ENCODE measurements around the gene ACTL10.

Gene ACTL10

GRCh38 chr20:33677991-33678702 lies 11.4 kb downstream of the ACTL10 start:
- no peak for DNase-seq

GRCh38 chr20:33679758-33680485 lies 13.2 kb downstream of the ACTL10 start:
- peak; percentile 59 for DNase-seq

GRCh38 chr20:33680686-33681085 lies 13.9 kb downstream of the ACTL10 start:
- no peak for DNase-seq

GRCh38 chr20:33681288-33681687 lies 14.5 kb downstream of the ACTL10 start:
- no peak for DNase-seq

GRCh38 chr20:33681728-33682353 lies 15.1 kb downstream of the ACTL10 start:
- DNase-seq: no peak

- no peak for DNase-seq
These were observed 18.0 kb downstream of the ACTL10 start for GRCh38 chr20:33684533-33685327.

- DNase-seq: peak; percentile 19
These were observed 18.8 kb downstream of the ACTL10 start for GRCh38 chr20:33685328-33686099.

GRCh38 chr20:33686100-33686983 lies 19.6 kb downstream of the ACTL10 start, which contains the start of gene E2F1:
Gene E2F1 (minus strand): TSS chr20:33686385. CDS start chr20:33686264, 121 bp downstream.
- peak; percentile 91 for DNase-seq

- no peak for DNase-seq
These were observed 20.2 kb downstream of the ACTL10 start for GRCh38 chr20:33686984-33687366.

- no peak for DNase-seq
These were observed 20.7 kb downstream of the ACTL10 start for GRCh38 chr20:33687370-33687915.

- DNase-seq: no peak
These were observed 21.5 kb downstream of the ACTL10 start for GRCh38 chr20:33687993-33688937.

GRCh38 chr20:33688938-33689424 lies 22.2 kb downstream of the ACTL10 start:
- DNase-seq: no peak

- DNase-seq: no peak
These were observed 22.8 kb downstream of the ACTL10 start for GRCh38 chr20:33689493-33689892.

GRCh38 chr20:33689973-33690372 lies 23.2 kb downstream of the ACTL10 start:
- DNase-seq: peak; percentile 76

GRCh38 chr20:33693289-33693688 lies 26.5 kb downstream of the ACTL10 start:
- DNase-seq: no peak

- DNase-seq: no peak
These were observed 27.2 kb downstream of the ACTL10 start for GRCh38 chr20:33693741-33694638.

GRCh38 chr20:33694639-33695012 lies 27.9 kb downstream of the ACTL10 start:
- no peak for DNase-seq

GRCh38 chr20:33696448-33696847 lies 29.7 kb downstream of the ACTL10 start:
- no peak for DNase-seq
